Right atrium auricular region (tissue), 2 donors: ENCODE data around the gene ABCC10. TPM values are rescaled to one million over a fixed set of nuclear protein-coding genes. Genes with fewer than 3 reads are reported as not detected.

Experiments
- DNase-seq: peaks from one replicate; pipeline ENCODE4 v3.0.0-alpha.2; 2019; ENCODE audit warnings: low spot score
- H3K27ac ChIP-seq, 2 donors: fragments of 200-600 bp; sonication (generic); 1 replicate in 1 of 2; 2 replicates in 1 of 2; pipeline ENCODE4 v1.5.1; 2016 to 2019
- H3K27me3 ChIP-seq, 2 donors: fragments of 200-600 bp; sonication (generic); one replicate each; pipeline versions ENCODE4 v1.5.1 to v1.6.0; 2017 to 2019
- H3K36me3 ChIP-seq: fragments of 200-600 bp; sonication (generic); one replicate; pipeline ENCODE4 v1.5.1; 2016
- H3K4me1 ChIP-seq, 2 donors: fragments of 200-600 bp; sonication (generic); one replicate each; pipeline versions ENCODE4 v1.5.1 to v1.6.0; 2017 to 2019
- H3K4me3 ChIP-seq, 2 donors: fragments of 200-600 bp; sonication (generic); 1 replicate in 1 of 2; 2 replicates in 1 of 2; pipeline ENCODE4 v1.5.1; 2017 to 2019; ENCODE audit warnings: mild to moderate bottlenecking in 1 of 2, moderate library complexity in 1 of 2
- H3K9me3 ChIP-seq, 2 donors: fragments of 200-600 bp; sonication (generic); one replicate each; pipeline ENCODE4 v1.5.1; 2019
- CTCF ChIP-seq, 2 donors: fragments of 200-600 bp; sonication (generic); IDR thresholded peaks; one replicate each; pipeline ENCODE4 v1.5.1; 2019; ENCODE audit warnings: antibody characterized with exemption in 2 of 2
- total RNA-seq, 2 donors: library from RNA; depleted of rRNA; stranded (reverse); fragments of >200 nt; gene quantifications; one replicate each; pipeline ENCODE4 v1.1.0, GENCODE V29; 2016

Gene ABCC10
- total RNA-seq, 2 donors from 2014 or later, result 7.1 to 7.8 TPM

- Histone ChIP-seq H3K27ac (no peak overlapping the region), H3K27me3 (no peaks in the 10 kb centered on the region), H3K4me3 (no peak overlapping the region), H3K9me3 (no peaks in the 10 kb centered on the region), H3K4me1 (no peaks in the 10 kb centered on the region), H3K36me3 (no peaks in the 10 kb centered on the region)
- no peak for TF ChIP-seq CTCF (IDR thresholded peaks at IDR 0.05)
- no peak for DNase-seq
These were observed 32.4 kb upstream of the ABCC10 start for GRCh38 chr6:43394982-43395381.

GRCh38 chr6:43395776-43396175 is 31.6 kb upstream of the ABCC10 start:
- TF ChIP-seq CTCF (IDR thresholded peaks at IDR 0.05), result no peak
- H3K4me3 ChIP-seq, result no peak overlapping the region
- no peak overlapping the region for H3K27ac ChIP-seq
- no peaks in the 10 kb centered on the region for H3K36me3 ChIP-seq
- H3K4me1 ChIP-seq, result no peaks in the 10 kb centered on the region
- H3K9me3 ChIP-seq, result no peaks in the 10 kb centered on the region
- H3K27me3 ChIP-seq, result no peaks in the 10 kb centered on the region
- no peak for DNase-seq

- Histone ChIP-seq H3K27me3 (no peaks in the 10 kb centered on the region), H3K27ac (no peak overlapping the region), H3K4me1 (peaks cover 0 to under 1% of the 10 kb centered on the region in 2 donors), H3K4me3 (no peak overlapping the region), H3K36me3 (no peaks in the 10 kb centered on the region), H3K9me3 (no peaks in the 10 kb centered on the region)
- TF ChIP-seq CTCF (IDR thresholded peaks at IDR 0.05), result no peak
- no peak for DNase-seq
These were observed 30.8 kb upstream of the ABCC10 start for GRCh38 chr6:43396408-43397149.

GRCh38 chr6:43399932-43400487 is 27.3 kb upstream of the ABCC10 start:
- H3K27ac ChIP-seq, result no peak overlapping the region
- no peaks in the 10 kb centered on the region for H3K9me3 ChIP-seq
- no peak for DNase-seq
- no peak overlapping the region for H3K4me3 ChIP-seq
- H3K4me1 ChIP-seq, result peaks cover 0 to 9% of the 10 kb centered on the region in 2 donors
- TF ChIP-seq CTCF (IDR thresholded peaks at IDR 0.05), result no peak
- H3K36me3 ChIP-seq, result no peaks in the 10 kb centered on the region
- no peaks in the 10 kb centered on the region for H3K27me3 ChIP-seq

GRCh38 chr6:43401730-43402129 is 25.6 kb upstream of the ABCC10 start:
- Histone ChIP-seq H3K4me1 (peaks cover 0 to 9% of the 10 kb centered on the region in 2 donors), H3K27ac (no peak overlapping the region), H3K36me3 (no peaks in the 10 kb centered on the region), H3K27me3 (no peaks in the 10 kb centered on the region), H3K4me3 (no peak overlapping the region), H3K9me3 (no peaks in the 10 kb centered on the region)
- TF ChIP-seq CTCF (IDR thresholded peaks at IDR 0.05), result no peak
- DNase-seq, result no peak
